ENCODE measurements around the gene ENO2. TPM values are rescaled to one million over a fixed set of nuclear protein-coding genes. Genes with fewer than 3 reads are reported as not detected.
A peak's percentile ranks its signal among the peaks of the same experiment; 100 is the strongest.

Gene ENO2
- total RNA-seq, 2 experiments from 2014 or later: 85.6 to 103 TPM

DNA sequence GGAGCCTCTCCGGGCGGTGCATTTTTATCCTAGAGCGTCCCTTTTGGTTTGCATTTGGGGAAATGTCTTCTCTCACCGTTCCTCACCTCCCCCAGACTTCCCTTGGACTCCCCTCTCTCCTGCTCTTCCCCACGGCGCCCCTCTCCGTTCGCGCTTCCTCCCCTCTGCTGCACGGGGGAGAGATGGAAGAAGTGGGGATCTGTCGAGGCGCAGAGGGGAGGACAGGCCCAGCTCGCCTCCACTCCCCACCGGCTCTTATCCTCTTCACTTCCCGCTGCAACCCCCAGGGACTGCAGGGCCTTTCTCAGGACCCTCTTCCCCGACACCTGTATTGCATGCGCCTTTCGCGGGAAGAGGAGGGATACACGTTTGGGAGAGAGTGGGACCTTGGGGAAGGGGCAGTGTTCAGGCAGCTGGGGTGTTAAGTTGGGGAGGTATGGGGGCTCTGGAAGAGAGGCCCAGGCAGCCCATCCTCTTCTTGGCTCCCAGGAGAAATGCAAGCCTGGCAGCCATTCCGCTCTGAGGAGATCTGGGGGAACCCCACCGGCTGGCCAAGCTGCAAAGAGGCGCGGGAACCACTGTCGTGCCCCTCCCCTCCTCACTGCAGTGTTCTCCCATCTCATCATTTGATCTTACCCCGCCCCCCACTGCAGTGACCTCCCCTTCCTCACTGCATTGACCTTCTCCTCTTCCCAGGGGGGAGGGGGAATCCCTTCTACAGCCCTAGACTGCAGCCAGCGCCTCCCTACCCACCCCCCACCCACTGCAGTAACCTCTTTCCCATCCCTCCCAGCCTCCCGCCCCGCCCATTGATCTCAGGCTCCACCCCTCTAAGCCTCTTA is 788 bp downstream of the ENO2 start:
- TF ChIP-seq, protein P1, sequence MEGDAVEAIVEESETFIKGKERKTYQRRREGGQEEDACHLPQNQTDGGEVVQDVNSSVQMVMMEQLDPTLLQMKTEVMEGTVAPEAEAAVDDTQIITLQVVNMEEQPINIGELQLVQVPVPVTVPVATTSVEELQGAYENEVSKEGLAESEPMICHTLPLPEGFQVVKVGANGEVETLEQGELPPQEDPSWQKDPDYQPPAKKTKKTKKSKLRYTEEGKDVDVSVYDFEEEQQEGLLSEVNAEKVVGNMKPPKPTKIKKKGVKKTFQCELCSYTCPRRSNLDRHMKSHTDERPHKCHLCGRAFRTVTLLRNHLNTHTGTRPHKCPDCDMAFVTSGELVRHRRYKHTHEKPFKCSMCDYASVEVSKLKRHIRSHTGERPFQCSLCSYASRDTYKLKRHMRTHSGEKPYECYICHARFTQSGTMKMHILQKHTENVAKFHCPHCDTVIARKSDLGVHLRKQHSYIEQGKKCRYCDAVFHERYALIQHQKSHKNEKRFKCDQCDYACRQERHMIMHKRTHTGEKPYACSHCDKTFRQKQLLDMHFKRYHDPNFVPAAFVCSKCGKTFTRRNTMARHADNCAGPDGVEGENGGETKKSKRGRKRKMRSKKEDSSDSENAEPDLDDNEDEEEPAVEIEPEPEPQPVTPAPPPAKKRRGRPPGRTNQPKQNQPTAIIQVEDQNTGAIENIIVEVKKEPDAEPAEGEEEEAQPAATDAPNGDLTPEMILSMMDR (IDR thresholded peaks at IDR 0.05): no peak
- H3K9me3 ChIP-seq (ENCODE audit: control insufficient read depth in 1 of 2, insufficient read depth in 1 of 2, low read length in 2 of 2): no peaks in the 10 kb centered on the region
- H3K4me1 ChIP-seq (ENCODE audit: insufficient read depth, low read length): peaks cover 32% of the 10 kb centered on the region
- peak overlapping the region; percentile 5 to 90 for H3K27ac ChIP-seq (ENCODE audit: low read depth in 1 of 2, low read length in 2 of 2)
- no peaks in the 10 kb centered on the region for H3K27me3 ChIP-seq (ENCODE audit: control insufficient read depth in 1 of 2, insufficient read depth in 2 of 2, low read length in 2 of 2)
- CTCF ChIA-PET: interaction anchor here (0.7 to 3.4 kb wide), 6 partner anchors 24 to 103 kb away, joined by 3 to 36 read pairs (median 5); partner anchors contain the start of genes C12orf57, LPCAT3, RNU7-1 and SPSB2
- Mint-ChIP-seq H3K27me3 (no peaks in the 10 kb centered on the region), H3K27ac (peak overlapping the region; percentile 82), H3K36me3 (ENCODE audit: low read depth) (peaks cover 40% of the 10 kb centered on the region), H3K4me3 (peak overlapping the region; percentile 94), H3K4me1 (ENCODE audit: low read depth) (peaks cover 31% of the 10 kb centered on the region), H3K9me3 (no peaks in the 10 kb centered on the region)
- peak in 1 of 14 experiments; percentile 53 for DNase-seq
- POLR2A ChIA-PET: interaction anchor here (0.7 to 5.4 kb wide), 17 partner anchors 10 to 422 kb away, joined by 3 to 35 read pairs (median 7); partner anchors contain the start of genes C12orf57, CD4, CDCA3 and COPS7A
- intact Hi-C loops (cut with DNase I, micrococcal nuclease): loop anchor here in 1 of 2 experiments (5.0 kb wide), 1 partner anchor 43 kb away; the partner anchor contains the start of gene SPSB2
- no peak for ATAC-seq (ENCODE audit: poor library complexity)
- peaks cover 32% of the 10 kb centered on the region for H3K36me3 ChIP-seq (ENCODE audit: insufficient read depth, low read length)
- H3K4me3 ChIP-seq (ENCODE audit: low read length): peak overlapping the region; percentile 65

DNA sequence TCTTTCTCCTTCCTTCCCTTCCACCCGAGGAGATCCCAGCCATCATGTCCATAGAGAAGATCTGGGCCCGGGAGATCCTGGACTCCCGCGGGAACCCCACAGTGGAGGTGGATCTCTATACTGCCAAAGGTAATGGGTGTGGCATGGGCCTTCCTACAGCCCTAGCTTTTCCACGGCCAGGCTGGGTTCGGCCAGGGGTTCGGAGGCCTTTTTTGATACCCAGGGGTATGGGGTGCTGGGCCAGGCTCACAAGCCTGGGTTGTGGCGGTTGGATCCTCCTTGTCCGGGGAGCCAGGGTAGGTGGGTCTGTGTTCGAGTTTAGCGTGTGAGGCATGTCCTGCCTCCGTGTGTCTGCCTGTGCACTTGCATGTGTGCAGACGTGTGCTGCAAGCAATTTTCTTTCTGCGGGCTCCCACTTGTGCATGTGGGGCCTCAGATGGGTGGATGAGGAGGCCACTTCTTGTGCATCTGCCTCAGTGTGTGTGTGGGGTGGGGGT is 1.5 kb downstream of the ENO2 start:
- Mint-ChIP-seq H3K9me3 (no peaks in the 10 kb centered on the region), H3K36me3 (ENCODE audit: low read depth) (peaks cover 40% of the 10 kb centered on the region), H3K27ac (peak overlapping the region; percentile 82), H3K4me3 (peak overlapping the region; percentile 82), H3K4me1 (ENCODE audit: low read depth) (peaks cover 31% of the 10 kb centered on the region), H3K27me3 (no peaks in the 10 kb centered on the region)
- ATAC-seq (ENCODE audit: poor library complexity) (no peak), DNase-seq (no peak)
- peak overlapping the region in 1 of 2 donors; percentile 14 for H3K27ac ChIP-seq (ENCODE audit: low read depth in 1 of 2, low read length in 2 of 2)
- TF ChIP-seq, protein P1 (IDR thresholded peaks at IDR 0.05): no peak
- H3K9me3 ChIP-seq (ENCODE audit: control insufficient read depth in 1 of 2, insufficient read depth in 1 of 2, low read length in 2 of 2): no peaks in the 10 kb centered on the region
- POLR2A ChIA-PET: interaction anchor here (0.7 to 5.4 kb wide), 5 partner anchors 13 to 64 kb away, joined by 3 to 35 read pairs (median 18); partner anchors contain the start of genes C12orf57, CDCA3, RNU7-1 and SPSB2
- H3K4me1 ChIP-seq (ENCODE audit: insufficient read depth, low read length): peaks cover 32% of the 10 kb centered on the region
- intact Hi-C loops (cut with DNase I, micrococcal nuclease): no loop called here
- H3K27me3 ChIP-seq (ENCODE audit: control insufficient read depth in 1 of 2, insufficient read depth in 2 of 2, low read length in 2 of 2): no peaks in the 10 kb centered on the region
- no peak overlapping the region for H3K4me3 ChIP-seq (ENCODE audit: low read length)
- CTCF ChIA-PET: interaction anchor here (1.5 to 3.2 kb wide), 2 partner anchors 25 to 44 kb away, joined by 6 to 24 read pairs; partner anchors contain the start of gene SPSB2
- peaks cover 32% of the 10 kb centered on the region for H3K36me3 ChIP-seq (ENCODE audit: insufficient read depth, low read length)

DNA sequence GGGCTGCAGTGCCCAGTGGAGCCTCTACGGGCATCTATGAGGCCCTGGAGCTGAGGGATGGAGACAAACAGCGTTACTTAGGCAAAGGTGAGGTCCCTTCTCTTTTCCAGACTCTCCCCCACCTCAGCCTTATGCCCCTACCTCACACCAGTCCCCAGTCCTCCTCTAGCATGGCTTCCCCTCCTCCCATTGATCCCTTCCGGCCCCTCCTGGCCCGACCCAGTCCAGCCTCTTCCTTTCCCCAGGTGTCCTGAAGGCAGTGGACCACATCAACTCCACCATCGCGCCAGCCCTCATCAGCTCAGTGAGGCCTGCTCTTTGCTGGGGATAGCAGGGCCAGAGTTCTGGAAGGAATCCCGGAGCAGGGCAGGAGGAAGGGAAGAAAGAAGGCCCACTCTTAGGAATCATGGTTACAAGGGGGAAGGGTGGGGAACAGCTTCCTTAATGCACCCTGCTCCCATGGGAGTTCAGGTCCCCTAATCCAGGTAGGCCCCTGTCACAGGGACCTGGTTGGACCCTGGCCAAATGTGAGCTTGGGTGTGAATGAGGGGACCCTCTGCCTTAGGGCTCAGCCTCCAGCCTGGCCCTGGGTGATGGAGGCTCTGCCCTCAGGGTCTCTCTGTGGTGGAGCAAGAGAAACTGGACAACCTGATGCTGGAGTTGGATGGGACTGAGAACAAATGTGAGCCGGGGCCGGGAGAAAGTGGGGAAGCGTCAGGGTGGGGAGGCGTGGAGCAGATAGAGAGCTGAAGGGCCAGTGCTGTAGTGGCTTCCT is 2.2 kb downstream of the ENO2 start:
- peak overlapping the region in 1 of 2 donors; percentile 23 for H3K27ac ChIP-seq (ENCODE audit: low read depth in 1 of 2, low read length in 2 of 2)
- H3K27me3 ChIP-seq (ENCODE audit: control insufficient read depth in 1 of 2, insufficient read depth in 2 of 2, low read length in 2 of 2): no peaks in the 10 kb centered on the region
- no peak for ATAC-seq (ENCODE audit: poor library complexity)
- H3K4me1 ChIP-seq (ENCODE audit: insufficient read depth, low read length): peaks cover 32% of the 10 kb centered on the region
- Mint-ChIP-seq H3K27me3 (no peaks in the 10 kb centered on the region), H3K9me3 (no peaks in the 10 kb centered on the region), H3K4me3 (peak overlapping the region; percentile 82), H3K4me1 (ENCODE audit: low read depth) (peaks cover 31% of the 10 kb centered on the region), H3K36me3 (ENCODE audit: low read depth) (peaks cover 43% of the 10 kb centered on the region), H3K27ac (peak overlapping the region; percentile 82)
- no peak for DNase-seq
- H3K36me3 ChIP-seq (ENCODE audit: insufficient read depth, low read length): peaks cover 38% of the 10 kb centered on the region
- intact Hi-C loops (cut with DNase I, micrococcal nuclease): no loop called here
- TF ChIP-seq, protein P1 (IDR thresholded peaks at IDR 0.05): no peak
- POLR2A ChIA-PET: interaction anchor here (0.7 to 5.4 kb wide), 3 partner anchors 25 to 43 kb away, joined by 3 to 35 read pairs (median 35); partner anchors contain the start of genes C12orf57, RNU7-1 and SPSB2
- no peak overlapping the region for H3K4me3 ChIP-seq (ENCODE audit: low read length)
- no peaks in the 10 kb centered on the region for H3K9me3 ChIP-seq (ENCODE audit: control insufficient read depth in 1 of 2, insufficient read depth in 1 of 2, low read length in 2 of 2)
- CTCF ChIA-PET: interaction anchor here (0.8 to 1.5 kb wide), 2 partner anchors 21 to 25 kb away, joined by 3 to 6 read pairs; no protein-coding TSS in a partner anchor
